Neural cell (in vitro differentiated cells): ENCODE measurements around the gene MLLT3.

Experiments used
- CTCF ChIP-seq: fragments of 450-650 bp; IDR thresholded peaks from 2 replicates; pipeline ENCODE4 v1.5.1; 2014; ENCODE audit warnings: antibody characterized with exemption, mild to moderate bottlenecking, moderate library complexity; ENCODE audit not compliant: poor library complexity, severe bottlenecking
- POLR2AphosphoS5 ChIP-seq: IDR thresholded peaks from 2 replicates; pipeline ENCODE4 v1.6.1; 2012
- TAF1 ChIP-seq: IDR thresholded peaks from 2 replicates; pipeline ENCODE4 v1.6.1; 2012; ENCODE audit warnings: low read depth

GRCh38 chr9:20426019-20426418 lies 196.3 kb downstream of the MLLT3 start:
- TF ChIP-seq CTCF = no peak
- TF ChIP-seq TAF1 = no peak
- TF ChIP-seq POLR2AphosphoS5 = no peak
